ENCODE results near the gene MAML2.

DNA sequence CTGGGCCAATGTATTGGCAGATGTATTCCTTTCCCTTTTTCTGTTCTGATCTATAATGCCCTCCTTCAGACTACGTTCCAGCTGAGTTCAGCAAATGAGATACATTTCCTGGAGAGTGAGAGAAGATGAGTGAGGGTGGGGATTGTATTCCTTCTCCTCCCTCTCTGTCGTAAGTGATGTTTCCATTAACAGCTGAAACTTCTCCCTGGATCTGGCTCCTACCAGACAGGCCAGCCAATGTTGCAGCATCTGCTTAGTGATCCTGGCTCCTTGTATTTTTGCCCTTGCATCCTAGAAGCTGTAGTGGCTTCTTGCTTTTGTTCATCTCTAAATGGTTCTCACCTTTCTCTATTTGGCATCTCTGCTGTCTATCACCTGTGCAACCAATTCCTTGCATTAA, 370.9 kb downstream of the MAML2 start:
- TF ChIP-seq CTCF (IDR thresholded peaks at IDR 0.05) (no peak), POLR2A (IDR thresholded peaks at IDR 0.05) (no peak)
